ENCODE measurements around the gene PEAR1.

DNA sequence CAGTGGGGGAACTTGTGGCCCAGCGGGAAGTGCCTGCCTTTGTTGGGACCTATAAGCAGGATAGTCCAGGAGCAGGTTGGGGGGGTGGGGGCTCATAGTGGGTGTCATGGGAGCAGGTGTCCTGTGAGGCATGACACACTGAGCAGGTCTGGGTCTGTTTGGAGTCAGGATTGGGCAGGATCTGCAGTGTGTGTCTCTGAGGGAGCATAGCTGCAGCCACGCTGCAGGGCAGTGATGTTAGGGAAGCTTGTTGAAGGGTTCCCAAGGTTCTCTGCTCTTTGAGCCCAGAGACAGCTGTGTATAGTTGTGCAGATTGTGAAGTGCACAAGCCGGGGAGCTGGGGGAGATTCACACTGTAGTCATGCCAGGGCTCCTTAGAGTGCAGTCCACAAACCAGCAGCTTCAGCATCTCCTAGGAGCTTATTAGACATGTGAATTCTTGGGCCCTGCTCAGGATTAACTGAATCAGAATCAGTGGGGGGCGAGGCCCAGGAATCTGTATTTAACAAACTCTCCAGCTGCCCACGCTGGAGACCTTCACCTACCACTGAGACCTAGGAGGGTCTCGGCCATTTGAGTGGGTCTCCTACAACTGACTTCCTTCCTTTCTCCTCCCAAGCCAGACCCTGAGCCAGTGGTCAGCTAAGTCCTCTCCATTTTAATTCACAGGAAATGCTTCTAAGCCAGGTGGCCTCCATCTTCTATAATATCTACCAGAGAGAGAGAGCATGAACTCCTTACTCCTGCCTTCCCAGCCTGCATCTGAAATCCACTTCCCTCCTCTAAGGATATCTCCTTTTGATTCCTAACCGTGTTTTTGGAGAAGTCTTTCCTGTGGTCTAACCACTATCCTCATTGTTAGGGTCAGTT, 45.7 kb upstream of the PEAR1 start:
- TF ChIP-seq, protein P1, sequence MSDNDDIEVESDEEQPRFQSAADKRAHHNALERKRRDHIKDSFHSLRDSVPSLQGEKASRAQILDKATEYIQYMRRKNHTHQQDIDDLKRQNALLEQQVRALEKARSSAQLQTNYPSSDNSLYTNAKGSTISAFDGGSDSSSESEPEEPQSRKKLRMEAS (IDR thresholded peaks at IDR 0.05; ENCODE audit: low read depth, low read length) = no peak
- TF ChIP-seq, protein P2, sequence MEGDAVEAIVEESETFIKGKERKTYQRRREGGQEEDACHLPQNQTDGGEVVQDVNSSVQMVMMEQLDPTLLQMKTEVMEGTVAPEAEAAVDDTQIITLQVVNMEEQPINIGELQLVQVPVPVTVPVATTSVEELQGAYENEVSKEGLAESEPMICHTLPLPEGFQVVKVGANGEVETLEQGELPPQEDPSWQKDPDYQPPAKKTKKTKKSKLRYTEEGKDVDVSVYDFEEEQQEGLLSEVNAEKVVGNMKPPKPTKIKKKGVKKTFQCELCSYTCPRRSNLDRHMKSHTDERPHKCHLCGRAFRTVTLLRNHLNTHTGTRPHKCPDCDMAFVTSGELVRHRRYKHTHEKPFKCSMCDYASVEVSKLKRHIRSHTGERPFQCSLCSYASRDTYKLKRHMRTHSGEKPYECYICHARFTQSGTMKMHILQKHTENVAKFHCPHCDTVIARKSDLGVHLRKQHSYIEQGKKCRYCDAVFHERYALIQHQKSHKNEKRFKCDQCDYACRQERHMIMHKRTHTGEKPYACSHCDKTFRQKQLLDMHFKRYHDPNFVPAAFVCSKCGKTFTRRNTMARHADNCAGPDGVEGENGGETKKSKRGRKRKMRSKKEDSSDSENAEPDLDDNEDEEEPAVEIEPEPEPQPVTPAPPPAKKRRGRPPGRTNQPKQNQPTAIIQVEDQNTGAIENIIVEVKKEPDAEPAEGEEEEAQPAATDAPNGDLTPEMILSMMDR (IDR thresholded peaks at IDR 0.05; ENCODE audit: low read depth, low read length) = no peak

Measured in NB4 (cell line).